GM18507 (cell line): ENCODE measurements around the gene ATN1.

ENCODE experiments used
- DNase-seq: peaks from one replicate; pipeline ENCODE4 v3.0.0; 2011; ENCODE audit warnings: low read depth; ENCODE audit not compliant: insufficient read length; ENCODE audit errors: extremely low spot score
- FAIRE-seq: peaks from 2 replicates; lab custom pipeline; 2011; peaks lifted over from hg19 to GRCh38; lab: Jason Lieb, UNC

Gene ATN1

DNA sequence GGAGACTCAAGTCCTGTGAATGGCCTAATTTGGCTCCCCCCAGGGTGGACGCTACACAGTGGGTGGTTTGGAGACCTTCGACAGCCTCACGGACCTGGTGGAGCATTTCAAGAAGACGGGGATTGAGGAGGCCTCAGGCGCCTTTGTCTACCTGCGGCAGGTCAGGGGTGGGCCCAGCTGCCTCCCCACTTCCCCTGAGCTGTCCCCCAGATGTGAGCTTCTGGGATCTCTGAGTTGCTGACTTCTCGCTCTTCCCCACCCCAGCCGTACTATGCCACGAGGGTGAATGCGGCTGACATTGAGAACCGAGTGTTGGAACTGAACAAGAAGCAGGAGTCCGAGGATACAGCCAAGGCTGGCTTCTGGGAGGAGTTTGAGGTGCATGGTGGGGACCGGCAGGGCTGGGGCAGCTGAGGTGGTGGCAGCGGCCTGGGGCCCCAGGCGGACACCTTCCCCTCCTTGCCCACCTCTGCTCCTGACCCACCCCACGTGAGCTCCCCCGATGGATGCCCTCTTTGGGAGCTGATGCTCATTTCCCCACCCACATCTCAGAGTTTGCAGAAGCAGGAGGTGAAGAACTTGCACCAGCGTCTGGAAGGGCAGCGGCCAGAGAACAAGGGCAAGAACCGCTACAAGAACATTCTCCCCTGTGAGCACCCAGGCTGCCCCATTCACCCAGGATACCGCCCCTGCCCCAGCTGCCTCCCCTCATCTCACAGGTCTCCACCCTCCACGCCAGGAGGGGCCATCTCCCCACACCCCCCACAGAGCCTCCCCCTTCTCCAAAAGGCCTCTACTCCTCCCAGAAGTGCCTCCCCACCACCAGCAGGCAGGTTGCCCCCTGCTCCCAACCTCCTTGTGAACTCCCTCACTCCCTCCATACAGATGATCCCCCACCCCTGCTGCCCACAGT lies 27.6 kb downstream of the ATN1 start:
- peak; percentile 9 for FAIRE-seq
- no peak for DNase-seq

GRCh38 chr12:6956021-6956727 lies 28.4 kb downstream of the ATN1 start:
- peak; percentile 82 for FAIRE-seq

GRCh38 chr12:6957151-6957701 lies 29.5 kb downstream of the ATN1 start:
- peak; percentile 55 for FAIRE-seq
- no peak for DNase-seq

More at GRCh38 chr12:6956021-6956727, 28.4 kb downstream of the ATN1 start:
- no peak for DNase-seq

GRCh38 chr12:6957741-6958608 lies 30.2 kb downstream of the ATN1 start:
- FAIRE-seq (peak; percentile 5), DNase-seq (no peak)

DNA sequence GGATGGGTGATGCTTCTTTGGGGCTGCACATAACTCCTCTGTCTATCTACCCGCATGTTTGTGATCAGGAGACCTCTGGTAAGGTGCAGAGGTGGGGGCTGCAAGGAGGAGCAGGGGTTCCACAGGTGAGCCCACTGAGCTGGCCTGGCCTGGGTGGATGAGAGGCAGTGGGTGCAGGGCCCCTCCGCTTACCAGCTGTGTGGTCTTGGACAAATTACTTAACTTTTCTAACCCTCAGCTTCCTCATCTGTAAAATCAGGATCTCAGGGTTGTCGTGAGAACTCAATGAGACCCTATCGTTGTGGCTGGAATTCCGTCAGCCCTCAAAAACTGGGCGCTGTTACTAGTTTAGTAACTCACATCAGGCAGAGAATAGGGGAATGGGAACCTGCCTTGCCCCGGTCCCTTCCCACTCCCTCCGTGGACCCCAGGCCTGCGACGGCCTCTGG lies 30.9 kb downstream of the ATN1 start:
- no peak for DNase-seq
- FAIRE-seq, result no peak

DNA sequence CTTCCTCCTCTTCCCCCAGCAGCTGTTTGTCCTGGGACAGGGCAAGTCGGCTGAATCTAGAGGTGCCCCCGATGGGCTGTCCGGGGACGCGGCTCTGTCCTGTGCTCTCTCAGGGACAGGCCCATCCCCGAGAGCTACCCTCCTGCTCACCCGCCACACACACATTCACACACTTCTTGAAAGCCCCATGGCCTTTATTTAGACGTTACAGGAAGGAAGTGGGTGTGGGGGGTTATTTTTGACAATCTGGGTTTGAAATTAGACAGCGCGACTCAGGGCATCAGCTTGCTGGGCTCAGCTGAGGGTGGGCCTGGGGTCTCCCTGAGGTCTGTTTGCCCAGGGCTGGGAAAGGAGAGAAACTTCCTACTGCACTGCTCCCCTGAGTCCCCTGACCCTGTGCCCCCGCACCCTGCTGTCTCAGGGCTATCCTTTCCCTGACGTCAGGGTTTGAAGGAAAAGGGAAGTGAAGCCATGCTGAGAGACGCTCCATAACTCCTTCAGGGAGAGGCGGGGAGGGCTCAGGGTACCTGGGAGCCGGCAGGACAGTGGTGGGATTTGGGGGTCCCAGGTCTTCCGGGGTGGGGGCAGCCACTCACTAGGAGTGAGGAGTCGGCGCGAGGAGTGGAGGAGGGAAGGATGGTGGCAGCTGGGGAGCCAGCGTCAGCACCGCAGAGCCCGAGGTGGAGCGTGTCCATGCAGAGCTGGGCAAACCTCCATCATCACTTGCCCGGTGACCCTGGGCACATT lies 31.5 kb downstream of the ATN1 start:
- DNase-seq (no peak), FAIRE-seq (peak; percentile 98)

DNA sequence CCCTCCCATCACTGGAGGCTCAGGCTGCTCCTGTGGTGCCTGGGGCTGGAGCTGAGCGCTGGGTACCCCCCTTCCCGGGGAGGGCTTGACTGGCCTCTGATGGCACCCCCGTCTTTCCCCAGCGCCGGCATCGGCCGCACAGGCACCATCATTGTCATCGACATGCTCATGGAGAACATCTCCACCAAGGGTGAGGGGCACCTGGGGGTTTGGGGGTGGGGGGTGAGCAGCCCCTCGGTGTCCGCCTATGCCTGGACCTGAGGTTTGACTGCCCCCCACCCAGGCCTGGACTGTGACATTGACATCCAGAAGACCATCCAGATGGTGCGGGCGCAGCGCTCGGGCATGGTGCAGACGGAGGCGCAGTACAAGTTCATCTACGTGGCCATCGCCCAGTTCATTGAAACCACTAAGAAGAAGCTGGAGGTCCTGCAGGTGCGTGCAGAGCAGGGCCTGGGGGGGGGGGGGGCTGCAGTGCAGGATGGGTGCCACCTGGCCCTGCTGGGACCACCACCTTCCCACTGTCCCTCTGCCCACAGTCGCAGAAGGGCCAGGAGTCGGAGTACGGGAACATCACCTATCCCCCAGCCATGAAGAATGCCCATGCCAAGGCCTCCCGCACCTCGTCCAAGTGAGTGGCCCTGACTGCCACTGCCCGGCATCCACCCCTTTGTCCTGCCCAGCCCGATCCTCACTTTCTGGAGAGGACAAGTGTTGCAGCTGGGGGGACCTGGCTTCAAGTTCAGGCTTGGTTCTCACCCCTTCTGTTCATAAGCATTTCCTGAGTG lies 32.2 kb downstream of the ATN1 start:
- no peak for DNase-seq
- FAIRE-seq, result no peak

DNA sequence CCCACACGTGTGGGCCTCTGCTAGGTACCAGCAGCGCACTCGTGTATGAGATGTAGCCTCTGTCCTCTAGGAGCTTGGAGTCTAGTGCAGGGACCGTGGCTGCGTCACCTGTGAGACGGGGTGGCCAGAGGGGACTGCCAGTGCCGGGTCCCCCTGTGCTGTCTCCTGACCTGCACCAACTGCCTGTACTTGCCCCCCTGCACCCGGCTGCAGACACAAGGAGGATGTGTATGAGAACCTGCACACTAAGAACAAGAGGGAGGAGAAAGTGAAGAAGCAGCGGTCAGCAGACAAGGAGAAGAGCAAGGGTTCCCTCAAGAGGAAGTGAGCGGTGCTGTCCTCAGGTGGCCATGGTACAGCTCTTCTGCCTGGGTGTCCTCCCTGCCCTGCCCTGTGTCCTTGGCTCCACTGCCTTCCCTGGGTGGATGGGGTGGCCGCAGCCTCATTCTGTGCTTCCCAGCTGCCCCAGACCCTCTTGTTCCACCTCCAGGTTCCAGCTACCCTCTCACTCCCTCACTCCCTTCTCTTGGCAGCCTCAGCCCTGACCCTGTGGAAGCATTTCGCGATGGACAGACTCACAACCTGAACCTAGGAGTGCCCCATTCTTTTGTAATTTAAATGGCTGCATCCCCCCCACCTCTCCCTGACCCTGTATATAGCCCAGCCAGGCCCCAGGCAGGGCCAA lies 33.0 kb downstream of the ATN1 start:
- DNase-seq, result no peak
- FAIRE-seq, result peak; percentile 86

GRCh38 chr12:6961278-6961694 lies 33.5 kb downstream of the ATN1 start:
- FAIRE-seq (no peak), DNase-seq (no peak)

- DNase-seq, result no peak
- peak; percentile 42 for FAIRE-seq
Observed at GRCh38 chr12:6961695-6962284, 34.0 kb downstream of the ATN1 start.

- no peak for FAIRE-seq
Observed at GRCh38 chr12:6962285-6963015, 34.7 kb downstream of the ATN1 start.

GRCh38 chr12:6963016-6963731 lies 35.4 kb downstream of the ATN1 start:
- FAIRE-seq (no peak), DNase-seq (no peak)

More at GRCh38 chr12:6962285-6963015, 34.7 kb downstream of the ATN1 start:
- no peak for DNase-seq

DNA sequence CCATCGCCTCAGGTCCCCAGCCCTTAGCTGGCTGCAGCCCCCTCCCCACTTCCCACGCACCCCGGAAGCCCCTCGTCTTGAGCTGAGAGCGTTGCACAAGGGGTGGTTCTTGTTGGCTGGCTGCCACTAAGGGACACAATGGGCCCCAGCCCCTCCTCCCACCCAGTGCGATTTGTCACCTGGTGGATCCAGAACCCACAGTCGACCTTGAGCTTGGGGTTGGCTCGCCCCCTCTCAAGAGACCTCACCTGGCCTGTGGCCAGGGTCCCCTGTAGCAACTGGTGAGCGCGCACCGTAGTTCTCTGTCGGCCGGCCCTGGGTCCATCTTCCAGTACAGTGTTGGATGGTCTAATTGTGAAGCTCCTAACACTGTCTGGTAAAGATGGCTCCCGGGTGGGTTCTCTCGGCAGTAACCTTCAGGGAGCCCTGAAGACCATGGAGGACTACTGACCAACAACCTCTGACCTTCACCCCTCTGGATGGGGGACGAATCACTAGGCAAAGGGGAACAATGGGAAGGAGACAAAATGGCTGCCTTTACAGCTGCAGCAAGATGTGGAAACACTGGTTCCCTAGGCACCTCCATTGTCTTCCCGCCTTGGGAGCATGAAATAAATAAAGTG lies 36.1 kb downstream of the ATN1 start:
- FAIRE-seq, result no peak
- no peak for DNase-seq

GRCh38 chr12:6964605-6965025 lies 36.9 kb downstream of the ATN1 start:
- no peak for DNase-seq
- no peak for FAIRE-seq

DNA sequence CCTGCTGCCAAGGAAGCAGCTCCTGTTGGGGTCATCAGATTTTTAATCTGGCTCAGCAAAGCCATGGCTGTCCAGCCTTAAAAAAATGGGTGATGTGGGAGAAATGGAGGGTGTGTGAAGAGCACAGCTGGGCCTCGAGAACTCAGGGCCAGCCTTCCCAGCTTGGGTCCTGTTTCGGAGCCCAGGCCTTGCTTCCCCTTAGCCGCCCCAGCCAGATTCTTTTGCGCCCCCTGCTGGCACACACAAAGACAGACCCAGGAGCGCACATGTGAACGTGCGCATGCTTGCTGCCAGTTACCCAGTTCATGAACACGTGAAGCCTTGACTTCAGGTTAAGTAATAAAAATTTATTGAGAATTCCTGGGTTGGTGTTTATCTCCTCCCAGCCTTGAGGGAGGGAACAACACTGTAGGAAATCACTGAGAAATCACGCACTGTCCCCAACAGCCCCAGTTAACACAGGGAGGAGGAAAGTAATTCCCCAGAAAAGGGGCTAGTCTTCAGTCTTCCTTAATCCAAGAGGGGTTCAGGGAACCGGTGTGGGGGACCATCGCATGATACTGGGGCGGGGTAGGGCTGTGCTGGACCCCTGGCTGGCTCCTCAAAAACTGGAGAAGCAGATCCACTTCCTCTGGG lies 37.4 kb downstream of the ATN1 start:
- DNase-seq (no peak), FAIRE-seq (peak; percentile 87)
